Hepatocyte (in vitro differentiated cells): ENCODE measurements around the gene KCNQ5. TPM values are rescaled to one million over a fixed set of nuclear protein-coding genes. Genes with fewer than 3 reads are reported as not detected.

Experiments used
- DNase-seq: peaks from one replicate; pipeline ENCODE4 v3.0.0-alpha.2; 2016; ENCODE audit warnings: low spot score
- H2AFZ ChIP-seq: fragments of 200-600 bp; sonication (generic); 2 replicates; pipeline ENCODE4 v1.6.0; 2016; ENCODE audit warnings: antibody characterized with exemption, mild to moderate bottlenecking
- H3K27ac ChIP-seq: fragments of 200-600 bp; sonication (generic); 2 replicates; pipeline ENCODE4 v1.5.1; 2016; ENCODE audit warnings: mild to moderate bottlenecking
- H3K27me3 ChIP-seq: fragments of 200-600 bp; sonication (generic); 2 replicates; pipeline ENCODE4 v1.6.1; 2016
- H3K36me3 ChIP-seq: fragments of 200-600 bp; sonication (generic); replicated peaks from 2 replicates; pipeline ENCODE4 v1.5.1; 2016; ENCODE audit warnings: low read depth; ENCODE audit not compliant: insufficient read depth
- H3K4me1 ChIP-seq: fragments of 200-600 bp; sonication (generic); 2 replicates; pipeline ENCODE4 v1.5.1; 2016; ENCODE audit warnings: mild to moderate bottlenecking, moderate library complexity; ENCODE audit not compliant: insufficient read depth
- H3K4me2 ChIP-seq: fragments of 200-600 bp; sonication (generic); 2 replicates; pipeline ENCODE4 v1.6.0; 2016
- H3K4me3 ChIP-seq: fragments of 200-600 bp; sonication (generic); 2 replicates; pipeline ENCODE4 v1.5.1; 2016; ENCODE audit warnings: mild to moderate bottlenecking
- H3K79me2 ChIP-seq: fragments of 200-600 bp; sonication (generic); 2 replicates; pipeline ENCODE4 v1.6.0; 2017; ENCODE audit warnings: mild to moderate bottlenecking
- H3K9me2 ChIP-seq: fragments of 200-600 bp; sonication (generic); replicated peaks from 2 replicates; pipeline ENCODE4 v1.6.0; 2017; ENCODE audit warnings: mild to moderate bottlenecking; ENCODE audit not compliant: insufficient read depth
- H3K9me3 ChIP-seq: fragments of 200-600 bp; sonication (generic); 2 replicates; pipeline ENCODE4 v1.5.1; 2016; ENCODE audit warnings: low read depth, mild to moderate bottlenecking
- H4K20me1 ChIP-seq: fragments of 200-600 bp; sonication (generic); 2 replicates; pipeline ENCODE4 v1.6.0; 2016; ENCODE audit warnings: mild to moderate bottlenecking; ENCODE audit not compliant: insufficient read depth, poor library complexity, severe bottlenecking
- EZH2 ChIP-seq: fragments of 200-600 bp; sonication (generic); IDR thresholded peaks from 2 replicates; pipeline ENCODE4 v1.6.1; 2016; ENCODE audit warnings: antibody characterized with exemption, mild to moderate bottlenecking, borderline replicate concordance
- EZH2phosphoT487 ChIP-seq: fragments of 200-600 bp; sonication (generic); IDR thresholded peaks from one replicate; pipeline ENCODE4 v1.6.1; 2018; ENCODE audit warnings: antibody characterized with exemption, mild to moderate bottlenecking, low read depth, moderate library complexity; ENCODE audit not compliant: unreplicated experiment, severe bottlenecking
- WGBS: methylation state at CpG from one replicate; pipeline ENCODE4 v1.1.6; 2016; ENCODE audit warnings: low lambda C conversion rate; ENCODE audit errors: missing lambda C conversion rate; 5-methylcytosine and 5-hydroxymethylcytosine counted together
- polyA plus RNA-seq: library from polyadenylated mRNA; unstranded; fragments of >200 nt; fragmentation: Nextera tagmentation; extraction: Ambion mirVana; gene quantifications from 2 replicates; pipeline ENCODE4 v1.2.1, GENCODE V29; 2016
- total RNA-seq: library from RNA; depleted of rRNA; stranded (reverse); fragments of >200 nt; gene quantifications from 2 replicates; pipeline ENCODE4 v1.2.3, GENCODE V29; 2014
- TF ChIP-seq, protein P1 (sequence below): fragments of 200-600 bp; sonication (generic); IDR thresholded peaks from 2 replicates; pipeline ENCODE4 v1.5.1; 2016; ENCODE audit warnings: antibody characterized with exemption, mild to moderate bottlenecking; ENCODE audit not compliant: poor library complexity

Gene KCNQ5
- total and polyA plus RNA-seq, 2 experiments from 2014 or later = 1.6 to 2.0 TPM

DNA sequence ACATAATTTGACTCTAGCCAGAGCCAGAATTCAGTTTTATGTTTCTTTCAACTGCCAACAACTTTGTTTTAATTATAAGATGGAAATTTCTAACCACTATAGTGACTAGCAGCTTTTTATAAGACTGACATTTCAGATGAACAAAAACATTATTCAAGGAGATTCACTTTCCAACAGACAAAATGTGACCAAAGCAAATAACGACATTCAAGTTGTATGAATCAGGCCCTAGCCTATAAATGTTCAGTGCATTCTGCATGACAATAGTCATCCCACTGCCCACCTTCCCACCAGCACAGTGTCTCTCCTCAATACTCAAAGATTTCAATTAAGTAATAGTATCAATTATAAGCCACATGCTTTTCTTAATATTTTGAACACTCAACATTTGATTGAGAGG, 402.7 kb downstream of the KCNQ5 start:
- Histone ChIP-seq H3K4me1 (no peaks in the 10 kb centered on the region), H3K79me2 (no peaks in the 10 kb centered on the region), H3K9me3 (no peaks in the 10 kb centered on the region), H3K4me2 (no peak overlapping the region), H2AFZ (no peak overlapping the region), H3K27me3 (no peaks in the 10 kb centered on the region), H3K9me2 (no peaks in the 10 kb centered on the region), H3K27ac (no peak overlapping the region), H3K4me3 (no peak overlapping the region), H4K20me1 (no peaks in the 10 kb centered on the region), H3K36me3 (no peaks in the 10 kb centered on the region)
- no peak for DNase-seq
- TF ChIP-seq, protein P1, sequence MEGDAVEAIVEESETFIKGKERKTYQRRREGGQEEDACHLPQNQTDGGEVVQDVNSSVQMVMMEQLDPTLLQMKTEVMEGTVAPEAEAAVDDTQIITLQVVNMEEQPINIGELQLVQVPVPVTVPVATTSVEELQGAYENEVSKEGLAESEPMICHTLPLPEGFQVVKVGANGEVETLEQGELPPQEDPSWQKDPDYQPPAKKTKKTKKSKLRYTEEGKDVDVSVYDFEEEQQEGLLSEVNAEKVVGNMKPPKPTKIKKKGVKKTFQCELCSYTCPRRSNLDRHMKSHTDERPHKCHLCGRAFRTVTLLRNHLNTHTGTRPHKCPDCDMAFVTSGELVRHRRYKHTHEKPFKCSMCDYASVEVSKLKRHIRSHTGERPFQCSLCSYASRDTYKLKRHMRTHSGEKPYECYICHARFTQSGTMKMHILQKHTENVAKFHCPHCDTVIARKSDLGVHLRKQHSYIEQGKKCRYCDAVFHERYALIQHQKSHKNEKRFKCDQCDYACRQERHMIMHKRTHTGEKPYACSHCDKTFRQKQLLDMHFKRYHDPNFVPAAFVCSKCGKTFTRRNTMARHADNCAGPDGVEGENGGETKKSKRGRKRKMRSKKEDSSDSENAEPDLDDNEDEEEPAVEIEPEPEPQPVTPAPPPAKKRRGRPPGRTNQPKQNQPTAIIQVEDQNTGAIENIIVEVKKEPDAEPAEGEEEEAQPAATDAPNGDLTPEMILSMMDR = no peak
- TF ChIP-seq EZH2phosphoT487 (no peak), EZH2 (no peak)
- WGBS = 83% methylated on average over 1 of the region's 1 CpG

DNA sequence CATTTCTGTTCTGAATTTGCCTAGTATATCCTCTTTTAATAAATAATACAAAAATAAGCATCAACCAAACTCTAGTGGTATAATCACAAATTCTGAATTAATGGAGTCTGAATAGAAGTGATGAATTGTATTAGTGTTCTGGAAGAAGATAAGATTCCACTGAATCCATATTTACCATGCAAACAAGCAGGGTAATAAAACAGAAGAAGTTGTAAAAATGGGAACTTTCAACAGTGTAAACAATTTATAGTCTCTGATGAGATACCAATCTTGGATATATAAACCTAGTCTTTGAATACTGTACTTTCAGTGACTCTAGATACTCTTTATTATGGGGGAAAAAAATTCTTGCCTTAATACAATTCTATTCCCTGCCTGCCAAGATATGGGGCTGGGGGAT, 405.8 kb downstream of the KCNQ5 start:
- Histone ChIP-seq H4K20me1 (no peaks in the 10 kb centered on the region), H2AFZ (no peak overlapping the region), H3K27ac (no peak overlapping the region), H3K9me3 (no peaks in the 10 kb centered on the region), H3K9me2 (no peaks in the 10 kb centered on the region), H3K79me2 (no peaks in the 10 kb centered on the region), H3K36me3 (no peaks in the 10 kb centered on the region), H3K27me3 (no peaks in the 10 kb centered on the region), H3K4me3 (no peak overlapping the region), H3K4me2 (peak overlapping the region; percentile 16), H3K4me1 (no peaks in the 10 kb centered on the region)
- DNase-seq = no peak
- TF ChIP-seq EZH2 = no peak
- TF ChIP-seq, protein P1 = no peak
- TF ChIP-seq EZH2phosphoT487 = no peak

DNA sequence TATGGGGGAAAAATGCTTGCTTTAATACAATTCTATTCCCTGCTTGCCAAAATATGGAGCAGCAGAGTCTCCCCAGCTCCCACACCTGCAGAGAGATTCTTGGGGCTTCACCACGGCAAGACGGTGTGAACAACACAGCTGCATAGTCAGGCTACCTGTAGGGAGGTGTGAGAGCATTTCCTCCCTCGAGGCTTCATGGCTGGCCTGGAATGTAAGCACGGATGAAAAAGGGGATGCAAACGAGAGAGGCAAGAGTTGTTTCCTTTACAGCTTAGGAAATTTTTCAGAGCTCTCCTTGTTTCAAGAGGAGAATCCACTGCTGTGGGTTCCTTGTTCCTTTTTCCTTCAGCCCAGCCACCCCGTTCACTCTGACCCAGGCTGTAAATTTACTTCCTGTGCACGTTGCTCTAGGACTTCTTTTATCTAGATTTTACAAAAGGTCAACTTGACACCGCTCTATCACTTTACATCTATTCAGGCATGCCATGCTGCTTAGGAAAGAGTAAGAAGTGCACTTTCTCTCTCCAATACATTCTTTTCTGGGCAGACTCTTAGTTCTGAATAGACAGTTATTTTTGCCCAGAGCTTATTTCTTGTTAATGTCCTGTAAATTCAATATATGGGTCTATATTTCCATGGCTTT, 406.4 kb downstream of the KCNQ5 start:
- 24% methylated on average over 8 of the region's 8 CpGs for WGBS
- H3K79me2 ChIP-seq = no peaks in the 10 kb centered on the region

More for the DNA sequence above, 406.4 kb downstream of the KCNQ5 start:
- Histone ChIP-seq H3K27ac (no peak overlapping the region), H3K4me2 (peak overlapping the region; percentile 16), H3K9me3 (no peaks in the 10 kb centered on the region), H3K4me1 (no peaks in the 10 kb centered on the region), H2AFZ (no peak overlapping the region), H4K20me1 (no peaks in the 10 kb centered on the region), H3K36me3 (no peaks in the 10 kb centered on the region), H3K4me3 (no peak overlapping the region), H3K9me2 (no peaks in the 10 kb centered on the region), H3K27me3 (no peaks in the 10 kb centered on the region)
- no peak for TF ChIP-seq EZH2phosphoT487
- TF ChIP-seq, protein P1 = no peak
- TF ChIP-seq EZH2 = no peak
- no peak for DNase-seq
